T-helper 2 cell (primary cell): ENCODE measurements around the gene SNX9.
"Not testable (repeated sequence)": the region's sequence is repeated elsewhere in the genome, so short reads cannot be mapped to it uniquely, and the experiment has no call there.

Source experiments
- DNase-seq, 5 experiments: peaks; one replicate each; pipeline versions ENCODE4 v3.0.0 to v3.0.0-alpha.2; 2012 to 2022

The SNX9 gene

DNA sequence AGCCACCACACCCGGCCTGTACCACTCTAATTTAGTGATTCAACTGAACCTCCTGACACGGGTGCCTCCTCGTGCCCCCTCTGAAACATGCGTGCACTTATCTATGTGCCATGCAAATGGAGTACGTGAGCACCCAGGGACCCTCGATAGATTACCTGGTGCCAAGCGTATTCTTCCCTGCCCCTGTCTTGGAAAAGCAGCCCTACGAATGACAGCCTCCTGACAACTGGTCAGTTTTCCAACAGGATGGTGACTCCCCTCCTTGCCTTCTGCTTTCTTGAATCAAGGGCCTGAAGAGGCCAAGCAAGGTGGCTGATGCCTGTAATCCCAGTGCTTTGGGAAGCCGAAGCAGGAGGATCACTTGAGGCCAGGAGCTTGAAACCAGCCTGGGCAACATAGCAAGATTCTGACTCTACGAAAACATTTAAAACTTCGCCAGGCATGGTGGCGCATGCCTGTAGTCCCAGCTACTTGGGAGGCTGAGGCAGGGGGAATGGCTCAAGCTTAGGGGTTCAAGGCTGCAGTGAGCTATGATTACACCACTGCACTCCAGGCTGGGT lies 133.2 kb downstream of the SNX9 start:
- DNase-seq, result no peak

DNA sequence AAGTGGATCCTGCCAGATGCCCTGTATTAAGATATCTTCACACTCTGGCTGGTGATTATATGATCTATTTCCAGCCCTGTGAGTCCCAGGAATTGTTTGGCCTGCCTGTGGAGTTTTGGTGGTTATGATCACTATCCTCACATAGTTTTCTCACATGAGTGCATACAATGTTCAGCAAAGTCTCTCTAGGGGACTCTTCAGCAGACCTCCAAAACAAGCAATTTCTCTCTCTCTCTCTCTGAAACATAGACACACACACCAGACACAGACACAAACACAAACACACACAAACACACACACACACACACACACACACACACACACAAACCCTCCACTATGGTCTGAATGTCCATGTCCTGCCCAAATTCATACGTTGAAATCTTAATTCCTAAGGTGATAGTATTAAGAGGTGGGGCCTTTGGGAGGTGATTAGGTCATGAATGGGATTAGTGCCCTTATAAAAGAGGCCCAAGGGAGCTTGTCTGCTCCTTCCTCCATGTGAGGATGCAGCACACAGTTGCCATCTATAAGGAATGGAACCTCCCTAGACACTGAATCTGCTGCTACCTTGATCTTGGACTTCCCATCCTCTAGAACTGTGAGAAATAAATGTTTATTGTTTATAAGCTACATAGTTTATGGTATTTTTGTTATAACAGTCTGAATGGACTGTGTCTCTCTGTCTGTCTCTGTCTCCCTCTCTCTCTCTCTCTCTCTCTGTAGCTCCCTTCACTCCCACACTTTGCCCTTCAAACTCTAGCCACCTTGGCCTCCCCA lies 136.6 kb downstream of the SNX9 start:
- no peak for DNase-seq

DNA sequence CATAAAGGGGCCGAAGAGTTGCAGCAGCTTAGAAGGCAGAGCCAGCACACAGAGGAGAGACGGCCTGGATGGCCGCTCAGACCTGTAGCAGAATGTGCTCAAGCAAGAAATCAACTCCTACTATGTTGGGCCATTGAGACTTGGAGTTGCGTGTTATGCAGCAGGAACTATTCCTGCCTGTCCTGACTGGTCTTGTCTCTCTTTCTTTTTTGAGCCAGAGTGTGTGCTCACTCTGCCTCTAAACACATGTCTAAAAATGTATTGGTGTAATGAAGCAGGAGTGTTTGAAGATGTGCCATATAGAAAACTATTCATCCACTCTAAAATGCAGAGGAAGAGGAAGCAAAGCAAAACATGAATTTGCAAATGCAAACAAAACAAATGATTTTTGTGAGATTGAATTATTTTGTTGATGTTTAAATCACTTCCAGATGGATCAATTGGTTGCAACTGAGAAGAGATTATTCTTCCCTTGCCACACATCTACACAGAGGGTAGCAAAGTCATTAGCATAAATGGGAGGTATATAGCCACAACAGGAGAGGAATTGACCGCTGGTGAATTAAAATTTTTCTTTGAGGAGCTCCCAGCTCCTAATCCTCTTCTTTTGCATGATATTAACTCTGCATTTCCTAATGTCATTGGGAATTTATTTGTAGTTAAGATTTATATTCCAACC lies 138.2 kb downstream of the SNX9 start:
- no peak for DNase-seq

DNA sequence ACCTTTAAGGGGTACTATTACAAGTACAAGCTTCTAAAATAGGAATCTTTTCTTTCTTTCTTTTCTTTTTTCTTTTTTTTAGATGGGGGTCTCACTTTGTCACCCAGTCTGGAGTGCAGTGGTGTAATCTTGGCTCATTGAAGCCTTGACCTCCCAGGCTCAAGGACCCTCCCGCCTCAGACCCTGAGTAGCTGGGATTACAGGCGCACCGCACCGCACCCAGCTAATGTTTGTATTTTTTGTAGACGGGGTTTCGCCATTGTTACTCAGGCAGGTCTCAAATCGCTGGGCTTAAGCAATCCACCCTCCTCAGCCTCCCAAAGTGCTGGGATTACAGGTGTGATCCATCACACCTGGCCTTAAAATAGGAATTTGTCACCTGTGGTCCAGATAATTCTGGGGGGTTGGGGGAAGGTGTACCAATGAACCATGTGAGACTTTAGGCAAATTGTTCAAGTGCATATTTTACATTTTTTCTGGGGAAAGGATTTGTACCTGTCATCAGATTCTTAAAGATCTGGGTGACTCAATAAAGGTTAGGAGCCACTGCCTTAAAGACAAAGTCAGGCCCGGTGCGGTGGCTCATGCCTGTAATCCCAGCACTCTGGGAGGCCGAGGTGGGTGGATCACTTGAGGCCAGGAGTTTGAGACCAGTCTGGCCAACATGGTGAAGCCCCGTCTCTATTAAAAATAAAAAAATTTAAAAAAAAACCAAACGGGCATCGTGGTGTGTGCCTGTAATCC lies 139.0 kb downstream of the SNX9 start:
- no peak for DNase-seq

DNA sequence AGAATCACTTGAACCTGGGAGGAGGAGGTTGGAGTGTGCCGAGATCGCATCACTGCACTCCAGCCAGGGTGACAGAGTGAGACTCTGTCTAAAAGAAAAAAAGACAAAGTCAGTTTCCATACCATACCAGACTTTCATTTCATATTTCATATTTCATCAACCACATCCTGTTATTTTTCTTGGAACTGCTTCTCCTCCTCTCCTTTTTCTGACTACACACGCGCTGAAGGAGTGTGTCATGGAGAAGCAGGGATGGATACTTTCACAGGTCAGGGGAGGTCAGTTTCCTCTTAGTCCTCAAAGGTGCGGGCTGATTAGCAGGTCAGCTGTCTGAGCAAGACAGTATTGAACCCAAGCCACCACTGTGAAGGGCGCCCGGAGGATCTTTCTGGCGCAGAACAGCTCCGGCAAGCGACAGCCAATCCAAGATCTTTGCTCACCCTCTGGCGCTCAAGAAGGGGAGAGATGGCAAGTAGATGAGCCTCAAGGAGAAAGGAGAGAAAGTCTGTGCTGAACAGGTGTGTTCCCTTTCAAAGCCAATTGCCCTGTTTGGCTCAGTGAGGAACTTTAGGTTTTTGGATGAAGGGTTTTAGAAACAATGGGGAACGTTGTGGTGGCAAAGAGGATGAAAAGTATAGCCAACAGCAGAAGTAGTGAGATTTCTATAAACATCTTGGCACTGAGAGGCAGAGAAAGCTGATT lies 139.7 kb downstream of the SNX9 start:
- DNase-seq, result peak in 1 of 5 experiments; percentile 33

DNA sequence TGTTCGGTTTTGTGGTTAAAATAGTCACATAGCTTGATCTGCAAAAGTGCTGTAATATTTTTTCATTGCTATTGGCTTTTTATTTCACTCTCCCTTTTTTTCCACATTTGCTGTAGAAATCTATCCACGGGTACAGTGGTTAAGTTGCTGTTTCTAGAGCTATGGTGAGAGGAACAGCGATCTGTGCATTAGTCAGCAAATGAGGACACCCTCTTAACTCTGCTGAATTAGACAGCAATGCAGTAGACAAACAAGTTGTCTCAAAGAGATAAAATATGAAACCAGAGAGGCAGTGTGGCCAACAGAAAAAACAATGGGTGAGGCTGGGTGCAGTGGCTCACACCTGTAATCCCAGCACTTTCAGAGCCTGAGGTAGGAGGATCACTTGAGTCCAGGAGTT lies 141.1 kb downstream of the SNX9 start:
- DNase-seq, result no peak

DNA sequence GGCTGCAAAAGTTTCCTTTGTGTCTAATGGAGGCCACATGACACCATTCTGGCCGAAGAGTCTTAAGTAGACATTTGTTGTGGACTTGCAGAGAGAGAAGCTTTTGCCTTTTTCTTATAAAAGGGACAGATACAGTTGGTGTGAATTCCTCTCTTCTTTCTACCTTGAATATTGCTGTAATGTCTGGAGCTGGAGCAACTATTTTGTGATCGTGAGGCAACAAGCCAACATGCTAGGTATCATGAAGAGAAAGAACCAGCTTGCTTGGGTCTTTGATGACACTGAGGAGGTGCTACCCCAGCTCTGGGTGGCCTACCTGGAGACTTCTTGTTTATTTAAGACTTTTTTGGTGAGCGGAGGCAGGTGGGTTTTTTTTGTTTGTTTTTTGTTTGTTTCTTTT lies 142.3 kb downstream of the SNX9 start:
- no peak for DNase-seq

DNA sequence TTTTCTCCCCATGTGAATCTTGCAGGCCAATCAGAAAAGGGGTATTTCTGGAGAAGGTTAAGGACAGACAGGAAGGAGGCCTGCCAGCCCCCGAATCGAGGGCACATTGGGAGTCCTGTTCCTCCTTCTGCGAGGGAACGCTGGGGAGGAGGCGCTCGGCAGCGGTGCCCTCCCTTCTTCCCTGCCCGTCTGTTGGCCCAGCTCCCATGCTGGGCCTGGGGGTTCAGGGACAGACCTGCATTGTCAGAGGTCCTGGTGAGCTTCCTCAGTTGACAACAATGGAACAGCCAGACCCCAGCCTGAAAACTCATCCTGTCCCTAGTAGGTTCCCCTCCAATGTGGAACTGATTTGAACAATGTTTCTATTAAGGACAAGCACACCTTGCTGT lies 143.5 kb downstream of the SNX9 start:
- DNase-seq, result no peak

DNA sequence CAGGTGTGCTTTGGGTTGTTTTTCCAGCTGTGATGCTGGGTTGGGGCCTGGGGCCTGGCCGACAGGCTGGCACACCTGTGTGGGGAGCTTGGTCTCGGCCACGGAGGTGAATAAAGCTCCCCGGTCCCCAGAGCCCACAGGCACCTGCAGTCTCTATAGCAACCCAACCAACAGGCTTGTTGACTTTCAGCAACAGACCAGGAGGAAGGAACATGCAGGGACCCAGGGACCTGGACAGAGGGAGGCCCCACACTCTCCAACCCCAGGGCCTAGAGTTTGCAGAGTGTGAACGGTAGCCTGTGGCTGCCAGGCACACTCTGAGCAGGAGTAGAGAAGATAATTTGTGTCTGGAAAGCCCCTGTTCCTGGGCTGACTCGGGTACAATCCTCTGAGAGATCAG lies 144.0 kb downstream of the SNX9 start:
- no peak for DNase-seq

DNA sequence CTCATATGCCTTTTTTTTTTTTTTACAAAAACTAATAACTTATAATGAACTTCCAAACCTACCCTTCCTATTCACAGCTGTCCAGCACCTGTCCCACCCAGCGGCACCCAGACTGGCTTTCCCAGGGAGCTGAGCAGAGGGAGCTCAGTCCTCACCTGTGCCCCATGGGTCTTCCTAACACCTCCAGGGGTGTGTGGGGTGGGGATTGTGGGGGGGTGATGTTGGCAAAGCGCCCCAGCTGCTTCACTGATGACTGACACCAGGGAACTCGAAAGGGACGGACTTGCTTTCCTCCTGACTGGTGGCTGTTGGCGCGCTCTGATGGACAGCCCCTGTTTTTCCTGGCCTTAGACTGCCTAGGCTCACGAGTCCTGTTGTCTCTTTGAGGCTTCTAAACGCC lies 144.4 kb downstream of the SNX9 start:
- no peak for DNase-seq

DNA sequence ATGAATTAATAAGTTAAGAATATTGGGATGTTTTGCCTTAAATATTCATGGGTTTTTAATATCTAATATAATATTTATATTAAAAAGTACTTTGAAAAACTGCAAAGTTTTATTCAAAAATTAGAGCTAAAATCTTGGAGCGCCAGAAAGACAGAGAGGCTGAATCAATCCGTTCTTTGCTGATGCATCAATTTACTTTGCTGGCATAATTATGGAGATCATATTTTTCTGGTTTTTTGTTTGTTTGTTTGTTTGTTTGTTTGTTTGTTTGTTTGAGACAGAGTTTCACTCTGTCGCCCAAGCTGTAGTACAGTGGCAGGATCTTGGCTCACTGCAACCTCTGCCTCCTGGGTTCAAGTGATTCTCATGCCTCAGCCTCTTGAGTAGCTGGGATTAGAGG lies 149.1 kb downstream of the SNX9 start:
- DNase-seq, result not testable (repeated sequence)

DNA sequence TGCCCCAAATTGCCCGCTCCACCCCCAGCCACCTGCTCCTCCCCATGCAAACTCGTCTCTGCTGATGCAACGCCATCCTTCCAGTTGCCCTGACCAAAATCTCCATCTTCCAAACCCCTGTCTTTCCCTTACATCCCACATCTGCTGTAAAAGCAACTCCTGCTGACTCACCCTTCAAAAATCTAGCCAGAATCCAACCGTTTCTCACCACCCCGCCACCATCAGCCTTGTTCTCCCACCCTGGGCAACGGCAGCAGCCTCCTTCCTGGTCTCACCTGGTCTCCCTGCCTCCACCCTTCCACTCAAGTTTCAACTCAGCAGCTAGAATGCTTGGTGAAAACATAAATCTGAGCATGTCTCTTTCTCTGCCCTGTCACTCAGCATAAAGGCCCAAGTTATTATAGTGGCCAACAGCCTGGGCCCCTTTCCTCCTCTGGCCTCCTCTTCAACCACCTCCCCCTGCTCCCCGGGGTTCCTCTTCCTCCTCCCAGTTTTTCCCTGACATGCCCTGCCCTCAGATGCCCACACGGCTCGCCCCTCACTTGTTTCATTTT lies 151.4 kb downstream of the SNX9 start:
- DNase-seq, result no peak

DNA sequence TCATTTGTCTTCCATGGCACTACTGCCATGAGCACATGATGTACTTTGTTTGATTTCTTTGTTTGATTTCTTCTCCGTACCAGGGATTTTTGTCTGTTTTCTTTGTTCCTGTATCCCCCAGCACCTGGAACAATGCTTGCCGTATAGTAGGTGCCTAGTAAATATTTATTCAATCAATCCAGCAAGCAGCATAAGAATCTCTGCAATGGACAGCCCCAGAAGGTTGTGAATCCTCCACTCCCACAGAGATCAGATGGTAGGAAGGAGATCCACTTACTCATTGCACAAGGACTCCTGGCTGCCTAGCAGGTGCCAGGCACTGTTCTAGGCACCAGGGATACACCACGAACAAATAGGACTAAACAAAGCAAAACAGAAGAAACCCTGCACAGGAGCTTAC lies 151.9 kb downstream of the SNX9 start:
- no peak for DNase-seq

DNA sequence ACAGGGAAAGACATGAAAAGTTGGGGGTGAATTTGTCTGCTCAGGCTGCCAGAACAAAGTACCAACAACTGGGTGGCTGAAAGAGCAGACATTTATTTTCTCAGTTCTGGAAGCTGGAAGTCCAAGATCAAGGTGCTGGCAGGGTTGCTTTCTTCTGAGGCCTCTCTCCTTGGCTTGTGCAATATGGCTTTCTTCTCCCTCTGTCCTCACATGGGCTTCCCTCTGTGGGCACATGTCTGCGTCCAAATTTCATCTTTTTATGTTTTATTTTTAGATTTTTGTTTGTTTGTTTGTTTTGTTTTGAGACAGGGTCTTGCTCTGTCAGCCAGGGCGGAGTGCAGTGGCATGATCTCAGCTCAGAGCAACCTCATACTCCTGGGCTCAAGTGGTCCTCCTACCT lies 152.4 kb downstream of the SNX9 start:
- DNase-seq, result no peak

DNA sequence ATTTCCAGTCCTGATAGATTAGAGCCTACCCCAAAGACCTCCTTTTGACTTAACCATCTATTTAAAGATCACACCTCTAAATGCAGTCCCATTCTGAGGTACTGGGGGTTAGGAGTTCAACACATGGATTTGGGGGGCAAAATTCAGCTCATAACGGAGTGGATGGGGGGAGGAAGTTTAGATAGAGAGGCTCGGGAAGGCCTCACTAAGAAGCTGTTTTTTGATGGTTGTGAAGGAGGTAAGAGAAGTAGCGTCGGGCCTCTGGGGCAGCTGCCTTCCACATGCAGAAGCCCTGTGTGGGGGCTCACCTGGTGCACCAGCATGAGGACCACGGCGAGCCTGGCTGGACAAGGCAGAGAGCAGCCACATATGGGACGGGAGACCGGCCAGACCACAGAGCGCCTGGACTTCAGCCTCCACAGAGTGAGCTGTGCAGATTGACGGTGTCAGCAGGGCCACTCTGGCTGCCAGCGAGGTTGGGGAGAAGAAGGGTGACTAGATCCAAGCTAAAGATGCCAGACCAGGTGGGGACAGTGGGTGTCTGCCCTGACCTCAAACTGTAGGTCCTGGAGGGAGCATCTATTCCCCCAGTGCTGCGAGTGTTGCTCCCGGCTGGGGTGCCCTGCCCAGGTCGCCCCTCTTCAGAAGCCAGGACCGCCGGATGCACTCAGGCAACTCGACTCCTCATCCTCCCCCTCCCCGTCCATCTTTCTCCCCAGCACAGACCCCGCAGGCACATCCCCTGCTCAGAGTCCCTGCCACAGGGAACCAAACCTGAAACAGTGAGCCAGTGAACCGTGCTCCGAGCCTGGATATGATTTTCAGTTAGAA lies 153.5 kb downstream of the SNX9 start:
- no peak for DNase-seq

DNA sequence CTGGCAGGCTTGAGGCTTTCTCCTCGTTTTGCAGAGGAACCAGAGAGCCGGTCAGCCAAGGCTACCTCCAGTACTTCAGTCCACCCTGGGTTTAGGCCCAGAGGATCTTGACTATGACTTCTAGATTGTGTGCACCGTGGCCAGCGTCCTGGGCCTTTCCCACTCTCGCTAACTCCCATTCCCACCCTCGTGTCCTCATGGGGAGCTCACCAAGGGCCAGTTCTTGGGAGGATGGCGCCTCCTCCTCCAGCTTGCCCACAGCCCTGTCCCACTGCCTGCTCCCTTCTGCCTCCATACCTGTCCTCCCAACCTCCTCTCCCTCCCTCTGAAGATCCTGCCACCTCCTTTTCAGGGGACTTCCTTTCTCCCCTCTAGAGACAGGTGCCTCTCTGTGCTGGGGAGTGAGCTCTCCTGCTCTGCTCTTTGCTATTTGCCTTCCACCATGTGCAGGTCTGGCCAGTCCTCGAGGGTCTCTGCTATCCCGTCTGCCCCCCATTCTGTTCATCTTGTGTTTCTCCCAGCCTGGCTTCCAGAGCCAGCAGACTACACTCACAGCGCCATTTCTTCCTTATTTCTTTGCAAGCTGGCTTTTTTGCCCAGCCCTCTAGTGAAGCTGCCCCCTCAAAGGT lies 154.2 kb downstream of the SNX9 start:
- no peak for DNase-seq

DNA sequence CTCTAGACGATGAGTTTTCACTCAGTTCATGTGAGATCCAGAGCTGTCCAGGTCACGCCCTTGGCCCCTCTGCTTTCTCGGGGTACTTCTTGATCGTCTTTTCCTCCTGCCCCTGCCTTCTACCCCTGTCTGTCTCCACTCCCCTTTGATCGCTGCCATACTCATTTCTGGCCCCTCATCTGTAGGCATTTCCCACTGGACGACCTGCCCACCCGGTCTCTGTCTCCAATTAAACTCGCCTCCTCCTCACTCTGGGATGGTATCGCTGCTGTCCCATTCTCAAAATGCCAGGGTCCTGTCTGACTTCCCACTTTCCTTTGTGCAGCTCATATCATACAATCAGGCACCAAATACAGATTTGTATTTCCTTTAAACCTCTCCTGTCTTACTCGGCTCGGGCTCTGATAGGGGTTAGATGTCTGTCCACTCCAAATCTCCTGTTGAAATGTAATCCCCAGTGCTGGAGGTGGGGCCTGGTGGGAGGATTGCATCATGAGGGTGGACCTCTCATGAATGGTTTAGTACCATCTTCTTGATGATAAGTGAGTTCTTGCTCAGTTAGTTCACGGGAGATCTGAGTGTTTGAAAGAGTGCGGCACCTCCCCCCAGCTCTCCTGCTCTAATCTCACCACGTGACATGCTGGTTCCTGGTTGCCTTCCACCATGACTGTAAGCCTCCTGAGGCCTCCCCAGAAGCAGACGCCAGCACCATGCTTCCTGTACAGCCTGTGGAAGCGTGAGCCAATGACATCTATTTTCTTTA lies 155.2 kb downstream of the SNX9 start:
- no peak for DNase-seq

DNA sequence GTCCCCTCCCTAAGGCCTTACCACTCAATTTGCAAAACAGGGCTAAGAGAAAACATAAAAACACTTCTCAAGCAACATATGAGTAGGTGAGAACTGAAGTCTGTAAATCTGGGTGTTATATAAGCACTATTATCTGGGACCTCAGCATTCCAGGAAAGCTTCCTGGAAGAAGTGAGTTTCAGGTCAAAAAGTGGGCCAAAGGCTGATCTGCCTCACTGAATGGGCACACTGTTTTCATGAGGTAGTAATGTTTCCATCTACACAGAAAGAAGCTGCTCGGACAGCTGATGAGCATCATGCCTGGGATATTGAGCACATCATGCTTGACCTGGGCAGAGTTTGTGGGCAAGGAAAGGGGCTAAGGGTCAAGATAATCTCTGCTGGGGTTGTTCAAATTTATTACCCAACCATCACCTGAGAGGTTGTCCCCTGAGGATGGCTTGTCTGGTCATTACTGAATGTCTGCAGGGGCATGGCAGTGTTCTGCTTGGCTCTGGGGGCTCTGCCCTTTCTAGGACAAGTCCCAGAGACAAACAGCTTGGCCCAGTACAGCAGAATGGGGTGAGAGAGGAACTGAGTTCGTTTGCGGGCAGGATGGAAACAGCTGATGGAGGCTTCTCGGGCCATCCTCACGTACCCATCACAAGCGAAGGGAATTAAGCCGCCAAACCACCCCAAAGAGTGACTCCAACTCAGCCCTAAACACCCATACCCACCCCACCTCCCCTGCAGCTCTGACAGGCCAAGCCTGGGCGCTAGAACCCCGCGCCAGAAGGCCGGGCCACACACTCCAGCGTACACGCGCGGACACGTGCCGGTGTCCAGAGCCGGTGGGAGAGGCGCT lies 157.5 kb downstream of the SNX9 start:
- peak in 1 of 5 experiments; percentile 6 for DNase-seq

DNA sequence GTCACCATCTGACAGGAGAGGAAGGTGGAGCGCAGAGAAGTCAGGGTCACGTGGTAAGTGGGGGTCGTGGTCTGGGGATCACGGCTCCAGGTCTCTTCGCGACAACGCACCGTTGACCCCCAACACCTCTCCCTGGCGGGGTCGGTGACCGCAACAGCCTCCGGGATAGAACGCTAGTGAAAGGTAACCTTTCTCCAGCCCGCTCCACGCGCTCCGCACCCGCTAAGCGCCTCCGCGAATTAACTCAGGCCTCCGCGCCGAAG lies 158.0 kb downstream of the SNX9 start:
- peak in 1 of 5 experiments; percentile 13 for DNase-seq
